ENCODE measurements around the gene ARHGAP35.

Gene ARHGAP35

GRCh38 chr19:46904114-46905060 is 43.6 kb downstream of the ARHGAP35 start:
- peaks cover 60% of the 10 kb centered on the region for H3K4me1 ChIP-seq (ENCODE audit: control insufficient read depth, insufficient read depth, low read length, poor library complexity, severe bottlenecking)
- H3K27ac ChIP-seq (ENCODE audit: low read depth, low read length, severe bottlenecking), result peak overlapping the region; percentile 97

GRCh38 chr19:46906221-46906620 is 45.4 kb downstream of the ARHGAP35 start:
- Histone ChIP-seq H3K4me3 (ENCODE audit: extremely low read depth, insufficient read depth, low read length, poor library complexity, severe bottlenecking) (no peak overlapping the region), H3K27ac (ENCODE audit: low read depth, low read length, severe bottlenecking) (no peak overlapping the region), H3K4me1 (ENCODE audit: control insufficient read depth, insufficient read depth, low read length, poor library complexity, severe bottlenecking) (peaks cover 61% of the 10 kb centered on the region), H3K9me3 (ENCODE audit: control insufficient read depth, low read length) (no peaks in the 10 kb centered on the region), H3K36me3 (ENCODE audit: control insufficient read depth, insufficient read depth, low read length) (peaks cover 3% of the 10 kb centered on the region)
- WGBS, 2 experiments (ENCODE audit: insufficient coverage in 2 of 2), result 100% methylated on average over 1 of the region's 2 CpGs

More at GRCh38 chr19:46904114-46905060, 43.6 kb downstream of the ARHGAP35 start:
- 60 to 72% methylated on average over 8 to 13 of the region's 16 CpGs for WGBS, 2 experiments (ENCODE audit: insufficient coverage in 2 of 2)
- Histone ChIP-seq H3K4me3 (ENCODE audit: extremely low read depth, insufficient read depth, low read length, poor library complexity, severe bottlenecking) (no peak overlapping the region), H3K36me3 (ENCODE audit: control insufficient read depth, insufficient read depth, low read length) (peaks cover 3% of the 10 kb centered on the region), H3K9me3 (ENCODE audit: control insufficient read depth, low read length) (no peaks in the 10 kb centered on the region)

GRCh38 chr19:46907880-46908279 is 47.1 kb downstream of the ARHGAP35 start:
- Histone ChIP-seq H3K4me1 (ENCODE audit: control insufficient read depth, insufficient read depth, low read length, poor library complexity, severe bottlenecking) (peaks cover 47% of the 10 kb centered on the region), H3K4me3 (ENCODE audit: extremely low read depth, insufficient read depth, low read length, poor library complexity, severe bottlenecking) (no peak overlapping the region), H3K36me3 (ENCODE audit: control insufficient read depth, insufficient read depth, low read length) (peaks cover 3% of the 10 kb centered on the region), H3K9me3 (ENCODE audit: control insufficient read depth, low read length) (no peaks in the 10 kb centered on the region), H3K27ac (ENCODE audit: low read depth, low read length, severe bottlenecking) (no peak overlapping the region)
- WGBS, 2 experiments (ENCODE audit: insufficient coverage in 2 of 2), result 100% methylated on average over 1 to 2 of the region's 4 CpGs

- Histone ChIP-seq H3K9me3 (ENCODE audit: control insufficient read depth, low read length) (no peaks in the 10 kb centered on the region), H3K4me1 (ENCODE audit: control insufficient read depth, insufficient read depth, low read length, poor library complexity, severe bottlenecking) (peaks cover 41% of the 10 kb centered on the region), H3K36me3 (ENCODE audit: control insufficient read depth, insufficient read depth, low read length) (peaks cover 3% of the 10 kb centered on the region), H3K27ac (ENCODE audit: low read depth, low read length, severe bottlenecking) (no peak overlapping the region), H3K4me3 (ENCODE audit: extremely low read depth, insufficient read depth, low read length, poor library complexity, severe bottlenecking) (no peak overlapping the region)
- 94 to 100% methylated on average over 3 to 4 of the region's 4 CpGs for WGBS, 2 experiments (ENCODE audit: insufficient coverage in 2 of 2)
These were observed 48.6 kb downstream of the ARHGAP35 start for GRCh38 chr19:46909356-46909755.

All from mesodermal cell (in vitro differentiated cells).